ENCODE data around the gene CAMKK1.

The CAMKK1 gene

GRCh38 chr17:3886776-3887175, 6.1 kb downstream of the CAMKK1 start:
- peaks cover 37% of the 10 kb centered on the region for H3K36me3 ChIP-seq
- TF ChIP-seq CTCF (IDR thresholded peaks at IDR 0.05), result no peak

GRCh38 chr17:3885970-3886369, 6.9 kb downstream of the CAMKK1 start:
- Histone ChIP-seq H3K27me3 (no peaks in the 10 kb centered on the region), H3K36me3 (peaks cover 42% of the 10 kb centered on the region), H3K9me3 (no peaks in the 10 kb centered on the region), H3K4me3 (ENCODE audit: low read depth in 1 of 2, low read length in 1 of 2) (peak overlapping the region in 1 of 2 experiments; percentile 64), H3K4me1 (ENCODE audit: control insufficient read depth in 1 of 2, insufficient read depth in 1 of 2, low read depth in 1 of 2, low read length in 1 of 2) (peaks cover 34 to 61% of the 10 kb centered on the region in 2 experiments), H3K27ac (peak overlapping the region; percentile 95)
- no peak for TF ChIP-seq CTCF (IDR thresholded peaks at IDR 0.05)

More at GRCh38 chr17:3886776-3887175, 6.1 kb downstream of the CAMKK1 start:
- peak overlapping the region; percentile 49 to 64 for H3K4me3 ChIP-seq (ENCODE audit: low read depth in 1 of 2, low read length in 1 of 2)
- peaks cover 4% of the 10 kb centered on the region for H3K27me3 ChIP-seq
- peak overlapping the region; percentile 95 for H3K27ac ChIP-seq
- no peaks in the 10 kb centered on the region for H3K9me3 ChIP-seq
- peaks cover 42 to 69% of the 10 kb centered on the region in 2 experiments for H3K4me1 ChIP-seq (ENCODE audit: control insufficient read depth in 1 of 2, insufficient read depth in 1 of 2, low read depth in 1 of 2, low read length in 1 of 2)

- Histone ChIP-seq H3K4me1 (ENCODE audit: control insufficient read depth in 1 of 2, insufficient read depth in 1 of 2, low read depth in 1 of 2, low read length in 1 of 2) (peaks cover 34 to 54% of the 10 kb centered on the region in 2 experiments), H3K9me3 (no peaks in the 10 kb centered on the region)
Observed at GRCh38 chr17:3885271-3885670, 7.6 kb downstream of the CAMKK1 start.

GRCh38 chr17:3884188-3884587, 8.7 kb downstream of the CAMKK1 start:
- no peak for TF ChIP-seq CTCF (IDR thresholded peaks at IDR 0.05)
- no peak overlapping the region for H3K4me3 ChIP-seq (ENCODE audit: low read depth in 1 of 2, low read length in 1 of 2)
- no peak overlapping the region for H3K27ac ChIP-seq
- H3K36me3 ChIP-seq, result peaks cover 53% of the 10 kb centered on the region
- H3K9me3 ChIP-seq, result no peaks in the 10 kb centered on the region
- no peaks in the 10 kb centered on the region for H3K27me3 ChIP-seq
- H3K4me1 ChIP-seq (ENCODE audit: control insufficient read depth in 1 of 2, insufficient read depth in 1 of 2, low read depth in 1 of 2, low read length in 1 of 2), result peaks cover 34 to 44% of the 10 kb centered on the region in 2 experiments

More at GRCh38 chr17:3885271-3885670, 7.6 kb downstream of the CAMKK1 start:
- no peak for TF ChIP-seq CTCF (IDR thresholded peaks at IDR 0.05)
- Histone ChIP-seq H3K27ac (peak overlapping the region; percentile 95), H3K36me3 (peaks cover 42% of the 10 kb centered on the region), H3K27me3 (no peaks in the 10 kb centered on the region), H3K4me3 (ENCODE audit: low read depth in 1 of 2, low read length in 1 of 2) (no peak overlapping the region)

GRCh38 chr17:3882276-3882675, 10.6 kb downstream of the CAMKK1 start:
- no peak for TF ChIP-seq CTCF (IDR thresholded peaks at IDR 0.05)
- peaks cover 22 to 26% of the 10 kb centered on the region in 2 experiments for H3K4me1 ChIP-seq (ENCODE audit: control insufficient read depth in 1 of 2, insufficient read depth in 1 of 2, low read depth in 1 of 2, low read length in 1 of 2)
- H3K9me3 ChIP-seq, result no peaks in the 10 kb centered on the region
- no peak overlapping the region for H3K4me3 ChIP-seq (ENCODE audit: low read depth in 1 of 2, low read length in 1 of 2)
- peaks cover 62% of the 10 kb centered on the region for H3K36me3 ChIP-seq
- H3K27ac ChIP-seq, result no peak overlapping the region
- H3K27me3 ChIP-seq, result no peaks in the 10 kb centered on the region

GRCh38 chr17:3880983-3881382, 11.9 kb downstream of the CAMKK1 start:
- Histone ChIP-seq H3K36me3 (peaks cover 67% of the 10 kb centered on the region), H3K4me1 (ENCODE audit: control insufficient read depth in 1 of 2, insufficient read depth in 1 of 2, low read depth in 1 of 2, low read length in 1 of 2) (peaks cover 9 to 13% of the 10 kb centered on the region in 2 experiments)

More at GRCh38 chr17:3880983-3881382, 11.9 kb downstream of the CAMKK1 start:
- no peak overlapping the region for H3K4me3 ChIP-seq (ENCODE audit: low read depth in 1 of 2, low read length in 1 of 2)
- TF ChIP-seq CTCF (IDR thresholded peaks at IDR 0.05), result no peak
- H3K9me3 ChIP-seq, result no peaks in the 10 kb centered on the region
- H3K27ac ChIP-seq, result no peak overlapping the region
- H3K27me3 ChIP-seq, result no peaks in the 10 kb centered on the region

All from neutrophil (primary cell).